RPMI8226 (cell line): ENCODE measurements around the gene TOM1L2.

Experiments
- DNase-seq: peaks from one replicate; pipeline ENCODE4 v3.0.0-alpha.2; 2015

The TOM1L2 gene

DNA sequence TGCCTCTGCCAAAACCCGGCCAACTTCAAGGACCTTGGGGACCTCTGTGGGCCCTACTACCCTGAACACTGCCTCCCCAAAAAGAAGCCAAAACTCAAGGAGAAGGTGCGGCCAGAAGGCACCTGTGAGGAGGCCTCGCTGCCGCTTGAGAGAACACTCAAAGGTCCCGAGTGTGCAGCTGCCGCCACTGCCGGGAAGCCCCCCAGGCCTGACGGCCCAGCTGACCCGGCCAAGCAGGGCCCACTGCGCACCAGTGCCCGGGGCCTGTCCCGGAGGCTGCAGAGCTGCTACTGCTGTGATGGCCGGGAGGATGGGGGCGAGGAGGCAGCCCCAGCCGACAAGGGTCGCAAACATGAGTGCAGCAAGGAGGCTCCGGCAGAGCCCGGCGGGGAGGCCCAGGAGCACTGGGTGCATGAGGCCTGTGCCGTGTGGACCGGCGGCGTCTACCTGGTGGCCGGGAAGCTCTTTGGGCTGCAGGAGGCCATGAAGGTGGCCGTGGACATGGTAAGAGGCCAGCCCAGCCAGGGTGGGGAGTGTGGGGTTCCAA is 174.1 kb downstream of the TOM1L2 start:
- no peak for DNase-seq

- no peak for DNase-seq
Measured at GRCh38 chr17:17797119-17797809, 174.9 kb downstream of the TOM1L2 start.

DNA sequence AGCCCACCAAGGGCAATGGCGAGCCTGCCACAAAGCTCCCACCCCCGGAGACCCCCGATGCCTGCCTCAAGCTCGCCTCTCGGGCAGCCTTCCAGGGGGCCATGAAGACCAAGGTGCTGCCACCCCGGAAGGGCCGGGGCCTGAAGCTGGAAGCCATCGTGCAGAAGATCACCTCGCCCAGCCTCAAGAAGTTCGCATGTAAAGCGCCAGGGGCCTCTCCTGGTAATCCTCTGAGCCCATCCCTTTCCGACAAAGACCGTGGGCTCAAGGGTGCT is 175.5 kb downstream of the TOM1L2 start:
- no peak for DNase-seq

DNA sequence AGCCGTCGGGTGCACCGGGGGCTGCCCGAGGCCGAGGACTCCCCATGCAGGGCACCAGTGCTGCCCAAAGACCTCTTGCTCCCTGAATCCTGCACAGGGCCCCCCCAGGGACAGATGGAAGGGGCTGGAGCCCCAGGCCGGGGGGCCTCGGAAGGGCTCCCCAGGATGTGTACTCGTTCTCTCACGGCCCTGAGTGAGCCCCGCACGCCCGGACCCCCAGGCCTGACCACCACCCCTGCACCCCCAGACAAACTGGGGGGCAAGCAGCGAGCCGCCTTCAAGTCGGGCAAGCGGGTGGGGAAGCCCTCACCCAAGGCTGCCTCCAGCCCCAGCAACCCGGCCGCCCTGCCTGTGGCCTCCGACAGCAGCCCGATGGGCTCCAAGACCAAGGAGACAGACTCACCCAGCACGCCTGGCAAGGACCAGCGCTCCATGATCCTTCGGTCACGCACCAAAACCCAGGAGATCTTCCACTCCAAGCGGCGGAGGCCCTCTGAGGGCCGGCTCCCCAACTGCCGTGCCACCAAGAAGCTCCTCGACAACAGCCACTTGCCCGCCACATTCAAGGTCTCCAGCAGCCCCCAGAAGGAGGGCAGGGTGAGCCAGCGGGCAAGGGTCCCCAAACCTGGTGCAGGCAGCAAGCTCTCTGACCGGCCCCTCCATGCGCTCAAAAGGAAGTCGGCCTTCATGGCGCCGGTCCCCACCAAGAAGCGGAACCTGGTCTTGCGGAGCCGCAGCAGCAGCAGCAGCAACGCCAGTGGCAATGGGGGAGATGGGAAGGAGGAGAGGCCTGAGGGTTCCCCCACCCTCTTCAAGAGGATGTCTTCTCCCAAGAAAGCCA is 176.0 kb downstream of the TOM1L2 start:
- no peak for DNase-seq

GRCh38 chr17:17795296-17795695 is 176.9 kb downstream of the TOM1L2 start:
- DNase-seq, result no peak

DNA sequence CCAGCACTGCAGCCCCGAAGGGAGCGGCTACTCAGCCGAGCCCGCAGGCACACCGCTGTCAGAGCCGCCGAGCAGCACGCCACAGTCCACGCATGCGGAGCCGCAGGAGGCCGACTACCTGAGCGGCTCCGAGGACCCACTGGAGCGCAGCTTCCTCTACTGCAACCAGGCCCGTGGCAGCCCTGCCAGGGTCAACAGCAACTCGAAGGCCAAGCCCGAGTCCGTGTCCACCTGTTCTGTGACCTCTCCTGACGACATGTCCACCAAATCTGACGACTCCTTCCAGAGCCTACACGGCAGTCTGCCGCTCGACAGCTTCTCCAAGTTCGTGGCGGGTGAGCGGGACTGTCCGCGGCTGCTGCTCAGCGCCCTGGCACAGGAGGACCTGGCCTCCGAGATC is 177.8 kb downstream of the TOM1L2 start:
- no peak for DNase-seq
